SK-N-SH (cell line): ENCODE results near the gene SMIM5. TPM values are rescaled to one million over a fixed set of nuclear protein-coding genes. Genes with fewer than 3 reads are reported as not detected.
A peak's percentile ranks its signal among the peaks of the same experiment; 100 is the strongest.

Experiments
- CTCF ChIA-PET: fragments of 300-600, 350-600 bp; formaldehyde crosslinking; extraction: SDS; loops from one replicate; lab custom pipeline; 2021; lab: Yijun Ruan, JAX
- POLR2A ChIA-PET: fragments of 350-600 bp; sonication (Branson Sonifier 250); formaldehyde crosslinking; extraction: SDS; loops from one replicate; lab custom pipeline; 2020; ENCODE audit warnings: antibody characterized with exemption, inconsistent platforms; lab: Yijun Ruan, JAX
- DNase-seq: peaks from one replicate; pipeline ENCODE4 v3.0.0; 2012
- H2AFZ ChIP-seq: fragments of 200-600 bp; sonication (generic); 2 replicates; pipeline ENCODE4 v1.8.1; 2016; ENCODE audit warnings: antibody characterized with exemption, mild to moderate bottlenecking, low read depth
- H3F3A ChIP-seq: fragments of 200-600 bp; sonication (generic); replicated peaks from 2 replicates; pipeline ENCODE3; 2016; ENCODE audit warnings: antibody characterized with exemption, mild to moderate bottlenecking; ENCODE audit not compliant: insufficient read depth
- H3K27ac ChIP-seq, 2 experiments: fragments of 200-500 bp in 1 of 2; fragments of 200-600 bp in 1 of 2; sonication (Bioruptor generic) in 1 of 2; sonication (generic), shearing (Covaris generic) in 1 of 2; 2 replicates each; pipeline versions ENCODE4 v1.5.1 to v1.6.1; 2014 to 2016; ENCODE audit warnings: low read depth in 2 of 2, inconsistent platforms in 1 of 2, low read length in 1 of 2, mild to moderate bottlenecking in 1 of 2, mixed read lengths in 1 of 2
- H3K27me3 ChIP-seq: fragments of 200-600 bp; sonication (generic), shearing (Covaris generic); 2 replicates; pipeline ENCODE4 v1.6.1; 2016; ENCODE audit warnings: mixed run types; ENCODE audit not compliant: insufficient read depth
- H3K36me3 ChIP-seq, 2 experiments: fragments of 200-500 bp in 1 of 2; fragments of 200-600 bp in 1 of 2; sonication (Bioruptor generic) in 1 of 2; sonication (generic) in 1 of 2; replicated peaks in 1 of 2; 2 replicates each; pipeline versions ENCODE3 to v1.5.1; 2014 to 2016; ENCODE audit warnings: low read length in 1 of 2, mild to moderate bottlenecking in 1 of 2; ENCODE audit not compliant: insufficient read depth in 2 of 2, control insufficient read depth in 1 of 2
- H3K4me1 ChIP-seq, 2 experiments: fragments of 200-500 bp in 1 of 2; fragments of 200-600 bp in 1 of 2; sonication (Bioruptor generic) in 1 of 2; sonication (generic), shearing (Covaris generic) in 1 of 2; 2 replicates each; pipeline versions ENCODE4 v1.5.1 to v1.6.1; 2014 to 2016; ENCODE audit warnings: low read depth in 1 of 2, low read length in 1 of 2, mixed run types in 1 of 2; ENCODE audit not compliant: insufficient read depth in 2 of 2, control insufficient read depth in 1 of 2
- H3K4me2 ChIP-seq: fragments of 200-600 bp; sonication (generic), shearing (Covaris generic); 2 replicates; pipeline ENCODE4 v1.6.1; 2017; ENCODE audit warnings: mixed run types
- H3K4me3 ChIP-seq, 2 experiments: fragments of 200-500 bp in 1 of 2; fragments of 200-600 bp in 1 of 2; sonication (Bioruptor generic) in 1 of 2; sonication (generic), shearing (Covaris generic) in 1 of 2; 2 replicates each; pipeline versions ENCODE4 v1.5.1 to v1.8.1; 2014 to 2016; ENCODE audit warnings: low read depth in 2 of 2, inconsistent platforms in 1 of 2, low read length in 1 of 2, mild to moderate bottlenecking in 1 of 2, mixed read lengths in 1 of 2, moderate library complexity in 1 of 2
- H3K79me2 ChIP-seq: fragments of 200-600 bp; sonication (generic); 2 replicates; pipeline ENCODE4 v1.8.1; 2017; ENCODE audit warnings: mild to moderate bottlenecking; ENCODE audit not compliant: insufficient read depth
- H3K9ac ChIP-seq: fragments of 200-600 bp; sonication (generic); 2 replicates; pipeline ENCODE4 v1.6.1; 2017; ENCODE audit warnings: mixed run types
- H3K9me2 ChIP-seq: fragments of 200-600 bp; sonication (generic); 2 replicates; pipeline ENCODE4 v1.6.1; 2017; ENCODE audit warnings: mixed run types
- H3K9me3 ChIP-seq: fragments of 200-600 bp; sonication (generic); 2 replicates; pipeline ENCODE4 v1.6.1; 2017; ENCODE audit warnings: mixed run types, mild to moderate bottlenecking, moderate library complexity
- H4K20me1 ChIP-seq: fragments of 200-600 bp; sonication (generic); 2 replicates; pipeline ENCODE4 v1.6.1; 2017; ENCODE audit warnings: mild to moderate bottlenecking, mixed run types; ENCODE audit not compliant: insufficient read depth
- CHD2 ChIP-seq: fragments of 150-350 bp; IDR thresholded peaks from 2 replicates; pipeline ENCODE4 v1.6.1; 2018; ENCODE audit warnings: low read length; ENCODE audit not compliant: partially characterized antibody
- ELF1 ChIP-seq: IDR thresholded peaks from 2 replicates; pipeline ENCODE4 v1.4.0; 2012
- EP300 ChIP-seq, 2 experiments: IDR thresholded peaks; 2 replicates each; pipeline versions ENCODE4 v1.4.0 to v1.6.1; 2012; ENCODE audit warnings: borderline replicate concordance in 1 of 2, low read depth in 1 of 2, low read length in 1 of 2
- FOSL2 ChIP-seq: IDR thresholded peaks from 2 replicates; pipeline ENCODE4 v1.4.0; 2012; ENCODE audit warnings: low read depth, mild to moderate bottlenecking, moderate library complexity, borderline replicate concordance
- GABPA ChIP-seq: IDR thresholded peaks from 2 replicates; pipeline ENCODE4 v1.4.0; 2012; ENCODE audit warnings: low read depth, mild to moderate bottlenecking
- GATA2 ChIP-seq: sonication (generic); formaldehyde crosslinking; IDR thresholded peaks from 2 replicates; pipeline ENCODE4 v1.5.0; 2020; ENCODE audit warnings: mild to moderate bottlenecking, missing genetic modification reagents
- JUND ChIP-seq: IDR thresholded peaks from 2 replicates; pipeline ENCODE4 v1.4.0; 2012
- MEF2A ChIP-seq: IDR thresholded peaks from 2 replicates; pipeline ENCODE4 v1.4.0; 2012; ENCODE audit warnings: low read depth, borderline replicate concordance
- MXI1 ChIP-seq: IDR thresholded peaks from 2 replicates; pipeline ENCODE4 v1.6.1; 2012; ENCODE audit warnings: mild to moderate bottlenecking, low read depth, low read length, improper control_type of control experiment
- RFX5 ChIP-seq: IDR thresholded peaks from 2 replicates; pipeline ENCODE4 v1.6.1; 2012; ENCODE audit warnings: mild to moderate bottlenecking, improper control_type of control experiment, low read length
- RXRA ChIP-seq: IDR thresholded peaks from 2 replicates; pipeline ENCODE4 v1.4.0; 2012; ENCODE audit warnings: low read depth, mild to moderate bottlenecking, borderline replicate concordance
- SMC3 ChIP-seq: IDR thresholded peaks from 2 replicates; pipeline ENCODE4 v1.6.1; 2012; ENCODE audit warnings: low read depth, low read length, improper control_type of control experiment
- TAF1 ChIP-seq: IDR thresholded peaks from 2 replicates; pipeline ENCODE4 v1.6.1; 2012; ENCODE audit warnings: low read depth, mild to moderate bottlenecking, low read length, moderate library complexity, borderline replicate concordance
- TCF12 ChIP-seq: IDR thresholded peaks from 2 replicates; pipeline ENCODE4 v1.4.0; 2012
- YY1 ChIP-seq: IDR thresholded peaks from 2 replicates; pipeline ENCODE4 v1.4.0; 2012; ENCODE audit warnings: low read depth, mild to moderate bottlenecking
- WGBS: methylation state at CpG from one replicate; pipeline ENCODE4 v1.1.6; 2017; ENCODE audit warnings: low lambda C conversion rate; 5-methylcytosine and 5-hydroxymethylcytosine counted together
- polyA plus RNA-seq, 3 experiments: library from polyadenylated mRNA; depleted of rRNA; stranded (reverse); fragments of >200 nt; gene quantifications; 2 replicates each; pipeline ENCODE4 v1.2.3, GENCODE V29; 2012
- TF ChIP-seq, protein P1 (sequence below): IDR thresholded peaks from 2 replicates; pipeline ENCODE4 v1.4.0; 2012; ENCODE audit warnings: low read depth, borderline replicate concordance
- TF ChIP-seq, protein P2 (sequence below): IDR thresholded peaks from 2 replicates; pipeline ENCODE4; 2012
- TF ChIP-seq, protein P3 (sequence below): fragments of 200-600 bp; sonication (generic); IDR thresholded peaks from 2 replicates; pipeline ENCODE4 v1.6.1; 2017; ENCODE audit warnings: antibody characterized with exemption, mild to moderate bottlenecking, moderate library complexity
- TF ChIP-seq, protein P4 (sequence below): IDR thresholded peaks from 2 replicates; pipeline ENCODE4 v1.6.1; 2012; ENCODE audit warnings: mild to moderate bottlenecking, low read depth, low read length, moderate library complexity
- TF ChIP-seq, protein P5 (sequence below): IDR thresholded peaks from 2 replicates; pipeline ENCODE4 v1.4.0; 2012; ENCODE audit warnings: low read depth, borderline replicate concordance

Gene SMIM5
- polyA plus RNA-seq, 1 of the 3 experiments (the other 2 are of a cell fraction), result 0.02 TPM

DNA sequence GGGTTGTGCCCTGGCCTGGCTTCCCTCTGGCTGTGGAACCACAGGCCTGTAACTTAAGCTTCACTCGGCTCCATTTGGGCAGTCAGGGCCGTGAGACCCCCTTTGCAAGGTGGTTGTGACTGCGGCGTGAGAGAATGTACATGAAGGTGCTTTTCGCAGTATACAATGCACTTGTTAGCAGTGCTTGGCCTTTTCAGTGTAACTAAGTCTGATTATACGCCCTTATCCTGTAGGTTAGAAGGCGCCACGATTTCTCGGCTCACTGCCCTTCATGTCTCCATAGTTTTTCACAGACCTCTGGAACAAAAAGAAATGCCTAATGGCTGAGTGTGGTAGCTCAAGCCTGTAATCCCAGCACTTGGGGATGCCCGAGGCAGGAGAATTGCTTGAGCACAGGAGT lies 47.2 kb downstream of the SMIM5 start:
- Histone ChIP-seq H3K27ac (peak overlapping the region in 1 of 2 experiments; percentile 64; a peak in 2 of 4 replicates), H3K9ac (no peak overlapping the region), H3K36me3 (peaks cover 28 to 32% of the 10 kb centered on the region in 2 experiments)

More for the DNA sequence above, 47.2 kb downstream of the SMIM5 start:
- no peak overlapping the region for H2AFZ ChIP-seq
- no peak for DNase-seq
- POLR2A ChIA-PET, result no interaction called here
- 92% methylated on average over 10 of the region's 10 CpGs for WGBS
- H3K79me2 ChIP-seq, result peaks cover 91% of the 10 kb centered on the region
- peaks cover 12% of the 10 kb centered on the region; the same call in 1 of the 2 replicates for H4K20me1 ChIP-seq
- no peak overlapping the region for H3K4me3 ChIP-seq
- TF ChIP-seq JUND, result no peak
- no peak for TF ChIP-seq RXRA
- TF ChIP-seq, protein P1, sequence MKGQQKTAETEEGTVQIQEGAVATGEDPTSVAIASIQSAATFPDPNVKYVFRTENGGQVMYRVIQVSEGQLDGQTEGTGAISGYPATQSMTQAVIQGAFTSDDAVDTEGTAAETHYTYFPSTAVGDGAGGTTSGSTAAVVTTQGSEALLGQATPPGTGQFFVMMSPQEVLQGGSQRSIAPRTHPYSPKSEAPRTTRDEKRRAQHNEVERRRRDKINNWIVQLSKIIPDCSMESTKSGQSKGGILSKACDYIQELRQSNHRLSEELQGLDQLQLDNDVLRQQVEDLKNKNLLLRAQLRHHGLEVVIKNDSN, result no peak
- no peak for TF ChIP-seq SMC3
- no peak for TF ChIP-seq GATA2 (CRISPR knock-in tag)
- TF ChIP-seq CHD2, result no peak
- TF ChIP-seq MEF2A, result no peak
- TF ChIP-seq, protein P2, sequence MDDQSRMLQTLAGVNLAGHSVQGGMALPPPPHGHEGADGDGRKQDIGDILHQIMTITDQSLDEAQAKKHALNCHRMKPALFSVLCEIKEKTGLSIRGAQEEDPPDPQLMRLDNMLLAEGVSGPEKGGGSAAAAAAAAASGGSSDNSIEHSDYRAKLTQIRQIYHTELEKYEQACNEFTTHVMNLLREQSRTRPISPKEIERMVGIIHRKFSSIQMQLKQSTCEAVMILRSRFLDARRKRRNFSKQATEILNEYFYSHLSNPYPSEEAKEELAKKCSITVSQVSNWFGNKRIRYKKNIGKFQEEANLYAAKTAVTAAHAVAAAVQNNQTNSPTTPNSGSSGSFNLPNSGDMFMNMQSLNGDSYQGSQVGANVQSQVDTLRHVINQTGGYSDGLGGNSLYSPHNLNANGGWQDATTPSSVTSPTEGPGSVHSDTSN, result no peak
- no peak for TF ChIP-seq YY1
- TF ChIP-seq MXI1, result no peak
- TF ChIP-seq, protein P3, sequence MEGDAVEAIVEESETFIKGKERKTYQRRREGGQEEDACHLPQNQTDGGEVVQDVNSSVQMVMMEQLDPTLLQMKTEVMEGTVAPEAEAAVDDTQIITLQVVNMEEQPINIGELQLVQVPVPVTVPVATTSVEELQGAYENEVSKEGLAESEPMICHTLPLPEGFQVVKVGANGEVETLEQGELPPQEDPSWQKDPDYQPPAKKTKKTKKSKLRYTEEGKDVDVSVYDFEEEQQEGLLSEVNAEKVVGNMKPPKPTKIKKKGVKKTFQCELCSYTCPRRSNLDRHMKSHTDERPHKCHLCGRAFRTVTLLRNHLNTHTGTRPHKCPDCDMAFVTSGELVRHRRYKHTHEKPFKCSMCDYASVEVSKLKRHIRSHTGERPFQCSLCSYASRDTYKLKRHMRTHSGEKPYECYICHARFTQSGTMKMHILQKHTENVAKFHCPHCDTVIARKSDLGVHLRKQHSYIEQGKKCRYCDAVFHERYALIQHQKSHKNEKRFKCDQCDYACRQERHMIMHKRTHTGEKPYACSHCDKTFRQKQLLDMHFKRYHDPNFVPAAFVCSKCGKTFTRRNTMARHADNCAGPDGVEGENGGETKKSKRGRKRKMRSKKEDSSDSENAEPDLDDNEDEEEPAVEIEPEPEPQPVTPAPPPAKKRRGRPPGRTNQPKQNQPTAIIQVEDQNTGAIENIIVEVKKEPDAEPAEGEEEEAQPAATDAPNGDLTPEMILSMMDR, result no peak
- TF ChIP-seq TCF12, result no peak
- TF ChIP-seq, protein P4, sequence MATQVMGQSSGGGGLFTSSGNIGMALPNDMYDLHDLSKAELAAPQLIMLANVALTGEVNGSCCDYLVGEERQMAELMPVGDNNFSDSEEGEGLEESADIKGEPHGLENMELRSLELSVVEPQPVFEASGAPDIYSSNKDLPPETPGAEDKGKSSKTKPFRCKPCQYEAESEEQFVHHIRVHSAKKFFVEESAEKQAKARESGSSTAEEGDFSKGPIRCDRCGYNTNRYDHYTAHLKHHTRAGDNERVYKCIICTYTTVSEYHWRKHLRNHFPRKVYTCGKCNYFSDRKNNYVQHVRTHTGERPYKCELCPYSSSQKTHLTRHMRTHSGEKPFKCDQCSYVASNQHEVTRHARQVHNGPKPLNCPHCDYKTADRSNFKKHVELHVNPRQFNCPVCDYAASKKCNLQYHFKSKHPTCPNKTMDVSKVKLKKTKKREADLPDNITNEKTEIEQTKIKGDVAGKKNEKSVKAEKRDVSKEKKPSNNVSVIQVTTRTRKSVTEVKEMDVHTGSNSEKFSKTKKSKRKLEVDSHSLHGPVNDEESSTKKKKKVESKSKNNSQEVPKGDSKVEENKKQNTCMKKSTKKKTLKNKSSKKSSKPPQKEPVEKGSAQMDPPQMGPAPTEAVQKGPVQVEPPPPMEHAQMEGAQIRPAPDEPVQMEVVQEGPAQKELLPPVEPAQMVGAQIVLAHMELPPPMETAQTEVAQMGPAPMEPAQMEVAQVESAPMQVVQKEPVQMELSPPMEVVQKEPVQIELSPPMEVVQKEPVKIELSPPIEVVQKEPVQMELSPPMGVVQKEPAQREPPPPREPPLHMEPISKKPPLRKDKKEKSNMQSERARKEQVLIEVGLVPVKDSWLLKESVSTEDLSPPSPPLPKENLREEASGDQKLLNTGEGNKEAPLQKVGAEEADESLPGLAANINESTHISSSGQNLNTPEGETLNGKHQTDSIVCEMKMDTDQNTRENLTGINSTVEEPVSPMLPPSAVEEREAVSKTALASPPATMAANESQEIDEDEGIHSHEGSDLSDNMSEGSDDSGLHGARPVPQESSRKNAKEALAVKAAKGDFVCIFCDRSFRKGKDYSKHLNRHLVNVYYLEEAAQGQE, result no peak
- TF ChIP-seq, protein P5, sequence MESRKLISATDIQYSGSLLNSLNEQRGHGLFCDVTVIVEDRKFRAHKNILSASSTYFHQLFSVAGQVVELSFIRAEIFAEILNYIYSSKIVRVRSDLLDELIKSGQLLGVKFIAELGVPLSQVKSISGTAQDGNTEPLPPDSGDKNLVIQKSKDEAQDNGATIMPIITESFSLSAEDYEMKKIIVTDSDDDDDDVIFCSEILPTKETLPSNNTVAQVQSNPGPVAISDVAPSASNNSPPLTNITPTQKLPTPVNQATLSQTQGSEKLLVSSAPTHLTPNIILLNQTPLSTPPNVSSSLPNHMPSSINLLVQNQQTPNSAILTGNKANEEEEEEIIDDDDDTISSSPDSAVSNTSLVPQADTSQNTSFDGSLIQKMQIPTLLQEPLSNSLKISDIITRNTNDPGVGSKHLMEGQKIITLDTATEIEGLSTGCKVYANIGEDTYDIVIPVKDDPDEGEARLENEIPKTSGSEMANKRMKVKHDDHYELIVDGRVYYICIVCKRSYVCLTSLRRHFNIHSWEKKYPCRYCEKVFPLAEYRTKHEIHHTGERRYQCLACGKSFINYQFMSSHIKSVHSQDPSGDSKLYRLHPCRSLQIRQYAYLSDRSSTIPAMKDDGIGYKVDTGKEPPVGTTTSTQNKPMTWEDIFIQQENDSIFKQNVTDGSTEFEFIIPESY, result no peak
- TF ChIP-seq GABPA, result no peak
- TF ChIP-seq TAF1, result no peak
- no peak for TF ChIP-seq FOSL2
- no peak for TF ChIP-seq RFX5
- TF ChIP-seq ELF1, result no peak
- no peak for TF ChIP-seq EP300 (IDR thresholded peaks at IDR 0.05; ENCODE audit: borderline replicate concordance in 1 of 2, low read depth in 1 of 2, low read length in 1 of 2)
- peak overlapping the region; percentile 3 for H3K4me2 ChIP-seq
- H3K4me1 ChIP-seq, result peaks cover 6 to 40% of the 10 kb centered on the region in 2 experiments; a peak in 3 of 4 replicates
- no peaks in the 10 kb centered on the region for H3K27me3 ChIP-seq
- H3F3A ChIP-seq, result peaks cover 38% of the 10 kb centered on the region
- no peaks in the 10 kb centered on the region for H3K9me3 ChIP-seq
- CTCF ChIA-PET, result interaction anchor here (0.8 to 5.1 kb wide), 6 partner anchors 8 to 409 kb away, joined by 3 to 39 read pairs (median 4); partner anchors contain the start of genes MIF4GD and SMIM5
- no peaks in the 10 kb centered on the region for H3K9me2 ChIP-seq
